Measurements from ENCODE around the gene EXO5. TPM values are rescaled to one million over a fixed set of nuclear protein-coding genes. Genes with fewer than 3 reads are reported as not detected.

Gene EXO5
- total RNA-seq, 1 donor from 2014 or later, result 9.7 TPM

DNA sequence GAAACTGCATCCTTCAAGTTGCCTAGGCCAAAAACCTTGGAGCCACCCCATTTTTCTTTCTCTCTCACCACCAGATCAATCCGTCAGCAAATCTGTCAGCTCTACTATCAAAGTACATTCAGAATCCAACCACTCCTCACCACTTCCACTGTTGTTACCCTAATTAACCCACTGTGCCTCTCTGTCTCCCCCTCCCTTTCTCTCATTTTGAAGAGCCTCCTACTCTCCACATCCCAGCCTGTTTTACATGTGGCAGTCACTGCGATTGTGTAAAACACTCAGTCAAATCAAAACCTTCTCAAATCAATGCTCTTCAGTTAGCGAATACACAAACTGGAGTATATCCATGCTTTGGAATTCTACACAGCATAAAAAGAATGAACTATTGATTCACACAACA, 55.9 kb downstream of the EXO5 start:
- TF ChIP-seq CTCF (IDR thresholded peaks at IDR 0.05), result no peak
- Mint-ChIP-seq H3K4me3 (ENCODE audit: unreplicated experiment) (no peak overlapping the region), H3K36me3 (ENCODE audit: unreplicated experiment) (no peaks in the 10 kb centered on the region), H3K4me1 (ENCODE audit: unreplicated experiment) (no peaks in the 10 kb centered on the region), H3K9me3 (ENCODE audit: unreplicated experiment) (no peaks in the 10 kb centered on the region), H3K27me3 (ENCODE audit: unreplicated experiment) (peaks cover 21% of the 10 kb centered on the region), H3K27ac (ENCODE audit: unreplicated experiment) (no peak overlapping the region)
- DNase-seq (ENCODE audit: extremely low spot score, unreplicated experiment), result no peak

GRCh38 chr1:40564913-40565312, 56.3 kb downstream of the EXO5 start:
- no peaks in the 10 kb centered on the region for H3K9me3 Mint-ChIP-seq (ENCODE audit: unreplicated experiment)
- H3K4me1 Mint-ChIP-seq (ENCODE audit: unreplicated experiment), result no peaks in the 10 kb centered on the region
- no peaks in the 10 kb centered on the region for H3K36me3 Mint-ChIP-seq (ENCODE audit: unreplicated experiment)
- no peak for DNase-seq (ENCODE audit: extremely low spot score, unreplicated experiment)
- H3K27me3 Mint-ChIP-seq (ENCODE audit: unreplicated experiment), result peaks cover 21% of the 10 kb centered on the region
- H3K4me3 Mint-ChIP-seq (ENCODE audit: unreplicated experiment), result no peak overlapping the region
- H3K27ac Mint-ChIP-seq (ENCODE audit: unreplicated experiment), result no peak overlapping the region
- no peak for TF ChIP-seq CTCF (IDR thresholded peaks at IDR 0.05)

Other genes with a start within 250 kb of the EXO5 start
- gene COL9A2, start 191.5 kb upstream of the EXO5 start, total RNA-seq, result 2.1 and 2.7 TPM in 2 replicates
- 12.7 TPM in 2 replicates for gene SMAP2, start 135.0 kb upstream of the EXO5 start, total RNA-seq
- gene ZFP69B, start 58.3 kb upstream of the EXO5 start, total RNA-seq, result 6.7 TPM in 2 replicates
- 3.7 and 4.9 TPM in 2 replicates for gene ZFP69, start 31.5 kb upstream of the EXO5 start, total RNA-seq
- 4.7 and 5.4 TPM in 2 replicates for gene ZNF684, start 22.9 kb downstream of the EXO5 start, total RNA-seq
- gene RIMS3, start 156.9 kb downstream of the EXO5 start, total RNA-seq, result 16.5 and 17.0 TPM in 2 replicates
- 49.0 and 53.4 TPM in 2 replicates for gene NFYC, start 182.9 kb downstream of the EXO5 start, total RNA-seq

Data from osteocyte (in vitro differentiated cells).